ENCODE measurements around the gene CELF2.
A peak's percentile ranks its signal among the peaks of the same experiment; 100 is the strongest.

Gene CELF2

GRCh38 chr10:11019724-11020547 is 2.3 kb downstream of the CELF2 start:
- H2AFZ ChIP-seq, result no peak overlapping the region
- no peak for TF ChIP-seq CTCF (IDR thresholded peaks at IDR 0.05)
- no peaks in the 10 kb centered on the region for H3K9me3 ChIP-seq (ENCODE audit: control insufficient read depth, low read length)
- no peak overlapping the region for H3K9ac ChIP-seq
- no peak overlapping the region for H3K4me2 ChIP-seq (ENCODE audit: low read length)
- H3K4me1 ChIP-seq, result peaks cover 3% of the 10 kb centered on the region
- H3K36me3 ChIP-seq (ENCODE audit: control insufficient read depth, insufficient read depth, low read length), result no peaks in the 10 kb centered on the region
- no peaks in the 10 kb centered on the region for H3K27me3 ChIP-seq (ENCODE audit: control insufficient read depth, insufficient read depth, low read length)
- H3K79me2 ChIP-seq, result no peaks in the 10 kb centered on the region
- no peak overlapping the region for H3K4me3 ChIP-seq (ENCODE audit: low read depth, low read length)
- H3K27ac ChIP-seq, result no peak overlapping the region

GRCh38 chr10:11020548-11020942 is 2.9 kb downstream of the CELF2 start:
- Histone ChIP-seq H3K9ac (no peak overlapping the region), H3K27ac (no peak overlapping the region)

GRCh38 chr10:11022213-11022612 is 4.5 kb downstream of the CELF2 start:
- H3K36me3 ChIP-seq (ENCODE audit: control insufficient read depth, insufficient read depth, low read length), result no peaks in the 10 kb centered on the region
- no peak overlapping the region for H3K27ac ChIP-seq
- peak overlapping the region; percentile 16 for H3K4me2 ChIP-seq (ENCODE audit: low read length)
- H2AFZ ChIP-seq, result no peak overlapping the region
- no peaks in the 10 kb centered on the region for H3K27me3 ChIP-seq (ENCODE audit: control insufficient read depth, insufficient read depth, low read length)
- TF ChIP-seq CTCF (IDR thresholded peaks at IDR 0.05), result no peak
- no peaks in the 10 kb centered on the region for H3K9me3 ChIP-seq (ENCODE audit: control insufficient read depth, low read length)
- H3K4me3 ChIP-seq (ENCODE audit: low read depth, low read length), result no peak overlapping the region
- H3K4me1 ChIP-seq, result peaks cover 1% of the 10 kb centered on the region
- no peaks in the 10 kb centered on the region for H3K79me2 ChIP-seq
- no peak overlapping the region for H3K9ac ChIP-seq

More at GRCh38 chr10:11020548-11020942, 2.9 kb downstream of the CELF2 start:
- no peaks in the 10 kb centered on the region for H3K79me2 ChIP-seq
- no peak overlapping the region for H2AFZ ChIP-seq
- H3K4me1 ChIP-seq, result peaks cover 3% of the 10 kb centered on the region
- H3K27me3 ChIP-seq (ENCODE audit: control insufficient read depth, insufficient read depth, low read length), result no peaks in the 10 kb centered on the region
- H3K9me3 ChIP-seq (ENCODE audit: control insufficient read depth, low read length), result no peaks in the 10 kb centered on the region
- no peak for TF ChIP-seq CTCF (IDR thresholded peaks at IDR 0.05)
- no peak overlapping the region for H3K4me2 ChIP-seq (ENCODE audit: low read length)
- H3K4me3 ChIP-seq (ENCODE audit: low read depth, low read length), result no peak overlapping the region
- no peaks in the 10 kb centered on the region for H3K36me3 ChIP-seq (ENCODE audit: control insufficient read depth, insufficient read depth, low read length)

GRCh38 chr10:11023009-11023953 is 5.6 kb downstream of the CELF2 start:
- Histone ChIP-seq H3K27ac (no peak overlapping the region), H3K79me2 (no peaks in the 10 kb centered on the region), H3K9ac (no peak overlapping the region), H3K36me3 (ENCODE audit: control insufficient read depth, insufficient read depth, low read length) (no peaks in the 10 kb centered on the region), H3K4me2 (ENCODE audit: low read length) (no peak overlapping the region), H3K9me3 (ENCODE audit: control insufficient read depth, low read length) (no peaks in the 10 kb centered on the region), H3K4me1 (no peaks in the 10 kb centered on the region), H3K4me3 (ENCODE audit: low read depth, low read length) (no peak overlapping the region), H2AFZ (no peak overlapping the region), H3K27me3 (ENCODE audit: control insufficient read depth, insufficient read depth, low read length) (no peaks in the 10 kb centered on the region)
- no peak for TF ChIP-seq CTCF (IDR thresholded peaks at IDR 0.05)

Data from parathyroid adenoma (tissue), 2 donors.